ENCODE results near the gene MT1G.
A peak's percentile ranks its signal among the peaks of the same experiment; 100 is the strongest.
"Not testable (repeated sequence)": the region's sequence is repeated elsewhere in the genome, so short reads cannot be mapped to it uniquely, and the experiment has no call there.

MT1G gene

GRCh38 chr16:56665286-56666261 lies 2.3 kb downstream of the MT1G start:
- not testable (repeated sequence) for DNase-seq (ENCODE audit: low read depth)

GRCh38 chr16:56664506-56664905 lies 3.4 kb downstream of the MT1G start:
- no peak for DNase-seq (ENCODE audit: low read depth)

GRCh38 chr16:56662357-56663354 lies 5.2 kb downstream of the MT1G start:
- DNase-seq (ENCODE audit: low read depth), result no peak

- no peak for DNase-seq (ENCODE audit: low read depth)
Measured at GRCh38 chr16:56658327-56658875, 9.5 kb downstream of the MT1G start.

- peak; percentile 31 for DNase-seq (ENCODE audit: low read depth)
Measured at GRCh38 chr16:56657555-56658326, 10.1 kb downstream of the MT1G start, which contains the start of gene MT1F. TSS of gene MT1F (plus strand) at chr16:56657959. CDS start at chr16:56658059, 100 bp downstream.

GRCh38 chr16:56653218-56653617 lies 14.6 kb downstream of the MT1G start:
- no peak for DNase-seq (ENCODE audit: low read depth)

GRCh38 chr16:56652600-56652999 lies 15.3 kb downstream of the MT1G start:
- no peak for DNase-seq (ENCODE audit: low read depth)

GRCh38 chr16:56651586-56651985 lies 16.3 kb downstream of the MT1G start, which contains the start of gene MT1B:
TSS of gene MT1B (plus strand) at chr16:56651886. CDS start at chr16:56651954, 68 bp downstream.
- DNase-seq (ENCODE audit: low read depth), result no peak

- DNase-seq (ENCODE audit: low read depth), result no peak
Measured at GRCh38 chr16:56649820-56650219, 18.0 kb downstream of the MT1G start.

- DNase-seq (ENCODE audit: low read depth), result no peak
Measured at GRCh38 chr16:56649271-56649670, 18.6 kb downstream of the MT1G start.

- DNase-seq (ENCODE audit: low read depth), result no peak
Measured at GRCh38 chr16:56647641-56648431, 20.0 kb downstream of the MT1G start.

- no peak for DNase-seq (ENCODE audit: low read depth)
Measured at GRCh38 chr16:56645838-56646237, 22.0 kb downstream of the MT1G start.

GRCh38 chr16:56645311-56645710 lies 22.6 kb downstream of the MT1G start:
- no peak for DNase-seq (ENCODE audit: low read depth)

GRCh38 chr16:56643833-56644232 lies 24.0 kb downstream of the MT1G start:
- no peak for DNase-seq (ENCODE audit: low read depth)

- peak; percentile 58 for DNase-seq (ENCODE audit: low read depth)
Measured at GRCh38 chr16:56643080-56643778, 24.6 kb downstream of the MT1G start.

- DNase-seq (ENCODE audit: low read depth), result no peak
Measured at GRCh38 chr16:56641166-56641565, 26.7 kb downstream of the MT1G start.

- no peak for DNase-seq (ENCODE audit: low read depth)
Measured at GRCh38 chr16:56640076-56640475, 27.8 kb downstream of the MT1G start.

GRCh38 chr16:56639045-56639444 lies 28.8 kb downstream of the MT1G start:
- no peak for DNase-seq (ENCODE audit: low read depth)

Data from iris pigment epithelial cell (primary cell).